Measurements from ENCODE around the gene WDR90.
A peak's percentile ranks its signal among the peaks of the same experiment; 100 is the strongest.
"Not testable (repeated sequence)": the region's sequence is repeated elsewhere in the genome, so short reads cannot be mapped to it uniquely, and the experiment has no call there.

The WDR90 gene

DNA sequence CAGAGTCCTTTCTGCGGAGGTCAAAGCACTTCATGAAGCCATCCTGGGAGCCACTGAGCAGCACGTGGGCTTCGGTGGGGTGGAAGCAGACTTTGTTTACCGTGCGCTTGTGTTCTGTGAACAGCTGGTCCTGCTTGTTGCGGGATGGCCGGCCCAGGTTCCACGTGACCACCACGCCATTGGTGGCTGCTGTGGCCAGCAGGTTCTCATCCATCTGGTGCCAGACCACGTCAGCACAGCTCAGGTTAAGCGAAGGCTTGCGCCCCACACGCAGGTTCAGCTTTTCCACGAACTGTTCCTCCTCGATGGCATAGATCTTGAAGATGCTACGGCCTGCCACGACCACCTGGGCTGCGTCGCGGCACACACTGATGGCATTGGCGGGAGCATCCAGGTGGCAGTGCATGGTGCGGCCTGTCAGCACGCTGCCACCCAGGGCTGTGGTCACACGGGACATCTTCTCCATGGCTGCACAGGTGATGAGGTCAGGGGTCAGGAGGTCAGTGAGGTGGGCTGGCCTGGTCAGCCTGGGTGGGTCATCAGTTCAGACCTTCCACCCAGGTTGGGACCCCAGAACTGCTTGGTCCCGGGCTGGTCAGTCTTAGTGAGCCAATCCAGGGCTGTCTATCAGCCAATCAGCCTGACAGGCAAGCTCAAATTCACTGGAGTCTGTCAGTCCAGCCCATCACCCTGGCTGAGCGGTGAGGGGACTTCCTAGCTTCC is 40.2 kb downstream of the WDR90 start:
- TF ChIP-seq, protein P1, sequence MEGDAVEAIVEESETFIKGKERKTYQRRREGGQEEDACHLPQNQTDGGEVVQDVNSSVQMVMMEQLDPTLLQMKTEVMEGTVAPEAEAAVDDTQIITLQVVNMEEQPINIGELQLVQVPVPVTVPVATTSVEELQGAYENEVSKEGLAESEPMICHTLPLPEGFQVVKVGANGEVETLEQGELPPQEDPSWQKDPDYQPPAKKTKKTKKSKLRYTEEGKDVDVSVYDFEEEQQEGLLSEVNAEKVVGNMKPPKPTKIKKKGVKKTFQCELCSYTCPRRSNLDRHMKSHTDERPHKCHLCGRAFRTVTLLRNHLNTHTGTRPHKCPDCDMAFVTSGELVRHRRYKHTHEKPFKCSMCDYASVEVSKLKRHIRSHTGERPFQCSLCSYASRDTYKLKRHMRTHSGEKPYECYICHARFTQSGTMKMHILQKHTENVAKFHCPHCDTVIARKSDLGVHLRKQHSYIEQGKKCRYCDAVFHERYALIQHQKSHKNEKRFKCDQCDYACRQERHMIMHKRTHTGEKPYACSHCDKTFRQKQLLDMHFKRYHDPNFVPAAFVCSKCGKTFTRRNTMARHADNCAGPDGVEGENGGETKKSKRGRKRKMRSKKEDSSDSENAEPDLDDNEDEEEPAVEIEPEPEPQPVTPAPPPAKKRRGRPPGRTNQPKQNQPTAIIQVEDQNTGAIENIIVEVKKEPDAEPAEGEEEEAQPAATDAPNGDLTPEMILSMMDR (conservative IDR thresholded peaks at IDR 0.05; ENCODE audit: low read depth): no peak
- CTCF ChIA-PET: interaction anchor here (0.7 kb wide), 1 partner anchor 11 kb away, joined by 3 read pairs; no protein-coding TSS in a partner anchor
- H3K27ac ChIP-seq: peak overlapping the region; percentile 84
- POLR2A ChIA-PET (ENCODE audit: low non-redundant PET): interaction anchor here (0.5 to 1.2 kb wide), 2 partner anchors 22 to 99 kb away, joined by 3 read pairs; partner anchors contain the start of genes CHTF18 and RPUSD1
- DNase-seq (ENCODE audit: low spot score): no peak

DNA sequence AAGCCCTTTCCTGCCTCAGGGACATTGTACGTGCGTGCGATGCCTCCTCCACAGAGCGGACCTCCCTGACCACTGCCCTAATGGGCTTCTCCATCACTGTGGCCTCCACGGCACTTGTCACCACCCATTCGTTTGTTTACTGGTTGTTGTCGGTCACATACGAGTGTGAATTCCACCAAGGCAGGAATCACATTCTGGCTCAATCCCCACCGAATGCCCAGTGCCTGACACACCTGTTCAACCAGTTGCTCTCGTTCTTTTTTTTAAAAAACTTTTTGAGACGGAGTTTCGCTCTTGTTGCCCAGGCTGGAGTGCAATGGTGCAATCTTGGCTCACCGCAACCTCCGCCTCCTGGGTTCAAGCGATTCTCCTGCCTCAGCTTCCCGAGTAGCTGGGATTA is 42.1 kb downstream of the WDR90 start:
- DNase-seq (ENCODE audit: low spot score); POLR2A ChIA-PET (ENCODE audit: low non-redundant PET): not testable (repeated sequence)
- H3K27ac ChIP-seq: peak overlapping the region; percentile 84; the same call in 1 of the 2 replicates
- CTCF ChIA-PET: interaction anchor here (0.7 kb wide), 1 partner anchor 20 kb away, joined by 3 read pairs; no protein-coding TSS in a partner anchor

DNA sequence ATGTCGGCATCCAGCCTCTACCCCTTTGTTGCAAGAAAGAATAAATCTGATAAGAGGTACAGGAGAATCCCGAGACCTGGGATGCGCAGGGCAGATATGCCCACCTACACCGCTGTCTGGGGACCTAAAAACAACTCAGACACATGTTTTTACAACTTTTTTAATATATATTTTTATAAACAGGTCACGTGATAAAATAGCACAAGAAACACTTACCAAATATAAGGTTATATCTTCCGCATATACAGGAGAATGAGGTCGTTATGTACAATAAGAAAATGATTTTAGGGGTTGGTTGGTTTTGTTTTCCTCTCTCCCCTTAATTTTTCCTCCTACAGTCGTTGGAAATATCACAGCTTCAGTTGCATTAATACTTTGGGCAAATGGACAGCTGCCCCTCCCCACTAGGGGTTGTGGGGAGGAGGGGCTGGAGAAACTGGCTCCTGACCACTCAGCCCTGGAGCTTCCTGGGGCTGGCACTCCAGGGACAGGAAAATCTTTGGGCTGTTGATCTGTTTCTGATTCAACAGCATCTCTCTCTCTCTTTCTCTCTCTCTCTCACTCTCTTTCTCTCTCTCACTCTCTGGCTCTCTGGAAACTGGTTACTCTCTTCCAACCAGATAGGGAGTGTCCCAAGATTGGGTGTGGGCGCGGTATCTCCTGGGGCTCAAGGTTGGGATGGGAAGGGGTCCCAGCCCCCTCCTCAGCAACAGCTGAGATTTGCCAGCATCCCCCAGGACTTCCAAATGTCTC is 43.4 kb downstream of the WDR90 start:
- POLR2A ChIA-PET (ENCODE audit: low non-redundant PET): interaction anchor here (0.6 kb wide), 1 partner anchor 600 kb away, joined by 3 read pairs; no protein-coding TSS in a partner anchor
- TF ChIP-seq, protein P1 (conservative IDR thresholded peaks at IDR 0.05; ENCODE audit: low read depth): no peak
- DNase-seq (ENCODE audit: low spot score): no peak
- CTCF ChIA-PET: interaction anchor here (0.6 kb wide), 1 partner anchor 9 kb away, joined by 3 read pairs; no protein-coding TSS in a partner anchor
- H3K27ac ChIP-seq: peak overlapping the region; percentile 99

DNA sequence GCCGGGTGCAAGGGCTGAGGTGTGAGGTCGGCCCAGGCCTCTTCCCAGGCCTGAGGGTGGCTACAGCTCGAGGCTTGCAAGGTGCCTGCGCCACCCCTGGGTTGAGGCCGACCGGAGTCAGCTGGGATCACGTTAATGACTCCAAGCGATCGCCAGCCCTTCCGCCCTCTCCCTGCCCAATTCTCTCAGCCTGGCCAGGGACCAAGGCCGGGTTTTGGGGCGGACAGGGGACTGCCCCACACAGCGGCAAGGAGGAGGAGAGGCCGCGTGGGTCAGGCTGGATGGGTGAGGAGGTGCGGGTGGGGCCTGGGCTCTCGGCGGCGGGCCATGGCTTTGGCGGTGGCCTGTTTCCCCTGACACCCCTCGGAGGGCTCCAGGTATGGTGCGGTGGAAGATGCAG is 44.2 kb downstream of the WDR90 start:
- DNase-seq (ENCODE audit: low spot score): no peak
- TF ChIP-seq, protein P1 (conservative IDR thresholded peaks at IDR 0.05; ENCODE audit: low read depth): no peak
- ChIA-PET CTCF (interaction anchor here (0.6 kb wide), 1 partner anchor 28 kb away, joined by 3 read pairs; the partner anchor contains the start of gene ANTKMT), POLR2A (ENCODE audit: low non-redundant PET) (no interaction called here)
- H3K27ac ChIP-seq: peak overlapping the region; percentile 99

DNA sequence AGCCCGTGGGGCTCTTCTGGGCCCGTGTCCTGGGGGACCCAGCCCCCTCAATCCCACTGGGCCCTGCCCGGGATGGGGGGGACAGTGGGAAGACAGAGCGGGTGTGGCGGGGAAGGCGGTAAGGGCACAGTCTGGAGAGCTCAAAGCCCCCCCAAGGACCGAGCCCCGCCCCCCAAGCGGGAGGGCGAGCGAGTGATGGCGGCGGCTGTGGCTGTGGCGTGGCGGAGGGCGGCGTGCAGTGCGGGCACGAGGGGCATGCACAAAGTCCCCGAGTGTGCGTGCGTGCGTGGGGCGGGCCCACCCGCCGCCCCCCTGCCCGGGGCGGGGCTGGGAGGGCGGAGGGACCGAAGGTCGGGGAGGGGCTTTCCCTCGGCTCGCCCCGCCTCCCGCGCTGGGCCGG is 44.6 kb downstream of the WDR90 start:
- no peak for DNase-seq (ENCODE audit: low spot score)
- POLR2A ChIA-PET (ENCODE audit: low non-redundant PET): no interaction called here
- CTCF ChIA-PET: interaction anchor here (0.6 kb wide), 1 partner anchor 27 kb away, joined by 3 read pairs; the partner anchor contains the start of gene ANTKMT
- peak overlapping the region; percentile 99 for H3K27ac ChIP-seq
- TF ChIP-seq, protein P1 (conservative IDR thresholded peaks at IDR 0.05; ENCODE audit: low read depth): no peak

GRCh38 chr16:694187-694862 is 45.2 kb downstream of the WDR90 start:
- DNase-seq (ENCODE audit: low spot score): no peak
- TF ChIP-seq, protein P1 (conservative IDR thresholded peaks at IDR 0.05; ENCODE audit: low read depth): no peak
- POLR2A ChIA-PET (ENCODE audit: low non-redundant PET): no interaction called here
- H3K27ac ChIP-seq: peak overlapping the region; percentile 99
- CTCF ChIA-PET: no interaction called here

All from RWPE1 (cell line).